COR-L47 (cell line): ENCODE results near the gene MAIP1.

Source experiments
- DNase-seq: peaks from one replicate; lab custom pipeline; 2025; lab: John Stamatoyannopoulos, UW

The MAIP1 gene

GRCh38 chr2:199989822-199990221 is 34.4 kb downstream of the MAIP1 start:
- DNase-seq: no peak

DNA sequence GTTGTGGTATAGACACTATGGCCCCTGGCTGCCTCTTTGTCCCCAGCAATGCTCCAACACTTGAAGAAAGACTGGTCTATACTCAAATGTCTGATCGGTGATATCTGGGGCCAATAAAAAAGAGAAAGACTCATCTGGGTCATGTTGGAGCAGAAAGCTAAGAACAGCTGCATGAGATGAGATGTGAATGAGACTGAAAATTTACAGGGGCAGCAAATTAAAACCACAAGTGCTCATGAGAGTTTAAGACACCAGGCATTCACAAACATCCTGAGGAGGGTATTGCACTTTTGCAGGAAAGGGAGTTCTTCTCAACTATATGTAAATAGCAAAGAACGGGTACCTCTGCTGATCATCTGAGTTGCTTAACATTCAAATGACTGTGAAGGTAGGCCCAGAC is 36.3 kb downstream of the MAIP1 start:
- no peak for DNase-seq

DNA sequence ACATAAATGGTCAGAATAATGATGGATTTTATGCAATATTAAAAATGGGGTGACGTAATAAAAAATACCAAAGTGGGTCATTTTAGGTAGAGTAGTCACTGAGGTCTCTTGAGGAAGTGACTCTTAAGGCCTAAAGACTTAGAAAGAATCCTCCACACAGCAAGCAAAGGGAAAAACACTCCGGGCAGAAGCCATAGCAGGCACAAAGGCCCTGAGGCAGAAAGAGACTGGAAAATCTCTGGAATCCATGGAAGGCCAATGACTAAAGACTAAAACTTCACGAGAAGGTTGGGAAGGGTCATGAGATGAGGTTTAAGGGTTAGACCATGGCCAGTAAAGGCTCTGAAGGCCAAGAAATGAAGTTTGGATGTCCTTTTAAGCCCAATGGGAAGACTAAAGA is 36.9 kb downstream of the MAIP1 start:
- DNase-seq: no peak

DNA sequence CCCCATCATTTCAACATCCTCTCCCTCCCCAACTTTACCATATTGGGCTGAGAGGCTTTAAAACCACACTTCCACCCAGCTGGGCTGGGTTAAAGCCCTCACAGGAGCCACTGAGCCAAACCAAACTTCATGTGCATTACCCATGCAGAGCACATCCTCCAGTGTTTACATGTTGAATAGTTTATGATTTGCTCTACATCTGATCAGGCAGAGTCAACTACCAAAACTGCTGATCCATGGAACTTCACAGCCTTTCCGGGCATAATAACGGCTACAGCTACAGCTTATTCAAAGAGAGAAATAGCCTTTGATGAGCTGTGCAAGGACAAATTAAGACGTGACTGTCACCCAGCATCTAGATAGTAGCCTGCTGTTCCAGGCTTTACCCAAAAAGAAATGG is 39.0 kb downstream of the MAIP1 start:
- no peak for DNase-seq

GRCh38 chr2:199994896-199995295 is 39.5 kb downstream of the MAIP1 start:
- no peak for DNase-seq

GRCh38 chr2:199997296-199997695 is 41.9 kb downstream of the MAIP1 start:
- DNase-seq: no peak

DNA sequence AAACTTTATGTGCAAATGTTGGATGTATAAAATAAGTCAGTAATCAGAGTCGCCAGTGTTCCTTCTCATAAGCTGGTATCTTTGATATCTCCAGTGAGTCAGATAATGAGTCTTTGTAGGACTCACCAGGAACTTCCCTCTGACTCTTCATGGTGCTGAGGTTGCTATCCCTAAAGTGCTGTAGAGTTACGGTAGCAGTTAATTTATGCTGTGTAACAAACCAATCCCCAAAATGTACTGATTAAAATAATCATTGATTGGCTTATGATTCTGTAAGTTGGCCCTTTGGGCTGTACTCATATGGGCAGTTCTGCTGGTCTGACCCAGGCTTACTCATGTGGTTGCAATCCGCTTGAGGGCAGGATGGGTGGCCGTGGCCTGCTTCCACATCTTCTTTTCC is 43.8 kb downstream of the MAIP1 start:
- no peak for DNase-seq

- DNase-seq: no peak
Observed at GRCh38 chr2:200000444-200001163, 45.2 kb downstream of the MAIP1 start.

DNA sequence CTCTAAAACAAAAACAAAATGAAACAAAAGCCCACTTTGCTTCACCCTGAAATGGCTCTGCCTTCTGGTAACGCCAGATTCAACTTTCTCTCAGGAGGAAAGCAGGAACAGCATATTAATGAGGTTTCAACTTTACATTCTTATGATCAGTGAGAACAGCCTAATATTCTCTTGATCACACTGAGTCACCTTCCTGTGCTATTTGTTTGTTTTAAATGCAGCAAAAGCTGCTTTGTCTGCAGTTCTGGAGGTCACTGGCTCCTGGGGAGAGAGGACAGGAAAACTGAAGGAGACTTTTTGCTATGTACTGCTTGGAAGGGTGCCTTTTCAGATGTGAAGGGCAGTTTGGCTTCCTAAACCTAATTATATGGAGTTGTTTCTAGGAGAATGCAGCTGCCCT is 48.1 kb downstream of the MAIP1 start:
- no peak for DNase-seq

DNA sequence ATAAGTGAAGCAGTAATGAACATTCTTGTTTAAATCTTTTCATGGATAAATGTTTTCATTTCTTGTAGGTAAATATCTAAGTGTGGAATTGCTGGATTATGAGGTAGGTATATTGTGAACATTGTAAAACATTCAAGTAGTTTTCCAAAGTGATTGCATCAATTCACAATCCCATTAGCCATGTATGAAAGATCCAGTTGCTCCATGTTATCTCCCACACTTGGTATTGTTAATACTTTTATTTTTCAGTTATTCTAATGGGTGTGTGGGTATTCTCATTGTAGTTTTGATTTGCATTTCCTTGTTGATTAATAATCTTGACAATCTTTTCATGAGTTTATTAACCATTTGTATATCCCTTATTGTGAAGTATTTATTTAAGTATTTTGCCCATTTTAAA is 50.3 kb downstream of the MAIP1 start:
- DNase-seq: no peak

DNA sequence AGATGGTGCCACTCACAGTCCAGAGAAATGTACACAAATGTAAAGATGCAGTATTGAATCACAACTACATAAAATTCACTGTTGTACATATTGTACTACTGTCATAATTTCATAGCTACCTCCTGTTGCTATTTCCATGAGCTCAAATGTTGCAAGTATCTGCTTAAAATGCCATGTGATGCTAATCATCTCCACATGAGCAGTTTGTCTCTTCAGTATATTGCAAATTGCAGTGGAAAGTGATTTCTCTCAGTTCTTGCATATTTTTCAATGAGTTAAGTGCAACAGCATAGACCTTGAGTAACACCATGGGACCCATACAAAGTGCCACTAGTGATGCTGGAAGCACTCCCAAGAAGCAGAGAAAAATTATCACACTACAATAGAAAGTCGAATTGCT is 51.9 kb downstream of the MAIP1 start:
- DNase-seq: no peak

DNA sequence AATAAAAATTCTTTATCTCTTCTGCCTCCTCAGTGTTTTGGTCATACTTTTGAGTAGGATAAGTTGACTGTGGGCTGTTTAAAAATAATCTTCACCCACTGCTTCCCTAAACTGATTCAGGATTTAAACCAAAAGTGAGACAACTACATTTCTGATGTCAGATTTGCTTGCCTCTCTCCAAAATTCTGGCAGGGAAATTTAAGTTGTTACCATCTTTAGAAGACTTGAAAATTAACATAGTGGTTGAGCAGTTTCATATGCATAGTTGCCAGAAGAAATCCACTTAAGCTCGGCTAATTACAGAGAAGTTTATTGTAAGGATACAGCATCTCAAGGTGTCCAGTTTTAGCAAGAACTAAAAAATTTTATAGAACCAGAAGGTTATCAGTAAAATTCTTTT is 57.0 kb downstream of the MAIP1 start:
- DNase-seq: no peak
